ENCODE data around the gene B3GALNT2.

Gene B3GALNT2

GRCh38 chr1:235454021-235454420, 50.2 kb downstream of the B3GALNT2 start:
- H2AFZ ChIP-seq (ENCODE audit: low read length, unreplicated experiment) = no peak overlapping the region
- no peaks in the 10 kb centered on the region for H3K4me1 ChIP-seq (ENCODE audit: control insufficient read depth, insufficient read depth, low read length, unreplicated experiment)
- no peak overlapping the region for H3K4me3 ChIP-seq (ENCODE audit: low read depth, low read length)
- no peaks in the 10 kb centered on the region for H3K79me2 ChIP-seq (ENCODE audit: control insufficient read depth, insufficient read depth, low read length, unreplicated experiment)
- no peak overlapping the region for H3K27ac ChIP-seq (ENCODE audit: low read depth, low read length)
- H3K27me3 ChIP-seq (ENCODE audit: insufficient read depth, low read length) = no peaks in the 10 kb centered on the region
- H3K36me3 ChIP-seq (ENCODE audit: insufficient read depth, low read length) = peaks cover 26% of the 10 kb centered on the region

GRCh38 chr1:235450886-235451483, 53.3 kb downstream of the B3GALNT2 start:
- peaks cover 42% of the 10 kb centered on the region for H3K36me3 ChIP-seq (ENCODE audit: insufficient read depth, low read length)
- H3K4me3 ChIP-seq (ENCODE audit: low read depth, low read length) = no peak overlapping the region
- H3K27me3 ChIP-seq (ENCODE audit: insufficient read depth, low read length) = no peaks in the 10 kb centered on the region
- no peak overlapping the region for H3K27ac ChIP-seq (ENCODE audit: low read depth, low read length)
- H3K79me2 ChIP-seq (ENCODE audit: control insufficient read depth, insufficient read depth, low read length, unreplicated experiment) = no peaks in the 10 kb centered on the region
- no peak overlapping the region for H2AFZ ChIP-seq (ENCODE audit: low read length, unreplicated experiment)
- H3K4me1 ChIP-seq (ENCODE audit: control insufficient read depth, insufficient read depth, low read length, unreplicated experiment) = no peaks in the 10 kb centered on the region

- Histone ChIP-seq H3K79me2 (ENCODE audit: control insufficient read depth, insufficient read depth, low read length, unreplicated experiment) (no peaks in the 10 kb centered on the region), H3K36me3 (ENCODE audit: insufficient read depth, low read length) (peaks cover 42% of the 10 kb centered on the region), H3K4me3 (ENCODE audit: low read depth, low read length) (no peak overlapping the region), H3K27me3 (ENCODE audit: insufficient read depth, low read length) (no peaks in the 10 kb centered on the region), H2AFZ (ENCODE audit: low read length, unreplicated experiment) (no peak overlapping the region), H3K4me1 (ENCODE audit: control insufficient read depth, insufficient read depth, low read length, unreplicated experiment) (no peaks in the 10 kb centered on the region), H3K27ac (ENCODE audit: low read depth, low read length) (no peak overlapping the region)
Observed at GRCh38 chr1:235450433-235450832, 53.8 kb downstream of the B3GALNT2 start.

GRCh38 chr1:235448616-235449015, 55.6 kb downstream of the B3GALNT2 start:
- Histone ChIP-seq H3K27ac (ENCODE audit: low read depth, low read length) (no peak overlapping the region), H3K4me3 (ENCODE audit: low read depth, low read length) (no peak overlapping the region), H3K4me1 (ENCODE audit: control insufficient read depth, insufficient read depth, low read length, unreplicated experiment) (no peaks in the 10 kb centered on the region), H3K36me3 (ENCODE audit: insufficient read depth, low read length) (peaks cover 53% of the 10 kb centered on the region), H3K79me2 (ENCODE audit: control insufficient read depth, insufficient read depth, low read length, unreplicated experiment) (no peaks in the 10 kb centered on the region), H3K27me3 (ENCODE audit: insufficient read depth, low read length) (no peaks in the 10 kb centered on the region), H2AFZ (ENCODE audit: low read length, unreplicated experiment) (no peak overlapping the region)

- H3K27ac ChIP-seq (ENCODE audit: low read depth, low read length) = peak overlapping the region; percentile 89
- H3K79me2 ChIP-seq (ENCODE audit: control insufficient read depth, insufficient read depth, low read length, unreplicated experiment) = no peaks in the 10 kb centered on the region
- H3K4me1 ChIP-seq (ENCODE audit: control insufficient read depth, insufficient read depth, low read length, unreplicated experiment) = peaks cover 11% of the 10 kb centered on the region
- no peak overlapping the region for H2AFZ ChIP-seq (ENCODE audit: low read length, unreplicated experiment)
- H3K36me3 ChIP-seq (ENCODE audit: insufficient read depth, low read length) = peaks cover 27% of the 10 kb centered on the region
- no peaks in the 10 kb centered on the region for H3K27me3 ChIP-seq (ENCODE audit: insufficient read depth, low read length)
- peak overlapping the region; percentile 2; the same call in 1 of the 2 replicates for H3K4me3 ChIP-seq (ENCODE audit: low read depth, low read length)
Observed at GRCh38 chr1:235442788-235443429, 61.3 kb downstream of the B3GALNT2 start.

GRCh38 chr1:235441159-235441685, 63.0 kb downstream of the B3GALNT2 start:
- Histone ChIP-seq H3K27ac (ENCODE audit: low read depth, low read length) (no peak overlapping the region), H3K4me1 (ENCODE audit: control insufficient read depth, insufficient read depth, low read length, unreplicated experiment) (peaks cover 11% of the 10 kb centered on the region)

GRCh38 chr1:235434001-235434400, 70.3 kb downstream of the B3GALNT2 start:
- Histone ChIP-seq H3K27ac (ENCODE audit: low read depth, low read length) (no peak overlapping the region), H3K36me3 (ENCODE audit: insufficient read depth, low read length) (peaks cover 11% of the 10 kb centered on the region), H3K4me1 (ENCODE audit: control insufficient read depth, insufficient read depth, low read length, unreplicated experiment) (no peaks in the 10 kb centered on the region), H2AFZ (ENCODE audit: low read length, unreplicated experiment) (no peak overlapping the region), H3K4me3 (ENCODE audit: low read depth, low read length) (no peak overlapping the region), H3K79me2 (ENCODE audit: control insufficient read depth, insufficient read depth, low read length, unreplicated experiment) (no peaks in the 10 kb centered on the region), H3K27me3 (ENCODE audit: insufficient read depth, low read length) (no peaks in the 10 kb centered on the region)

More at GRCh38 chr1:235441159-235441685, 63.0 kb downstream of the B3GALNT2 start:
- Histone ChIP-seq H3K36me3 (ENCODE audit: insufficient read depth, low read length) (peaks cover 25% of the 10 kb centered on the region), H2AFZ (ENCODE audit: low read length, unreplicated experiment) (no peak overlapping the region), H3K79me2 (ENCODE audit: control insufficient read depth, insufficient read depth, low read length, unreplicated experiment) (no peaks in the 10 kb centered on the region), H3K4me3 (ENCODE audit: low read depth, low read length) (no peak overlapping the region), H3K27me3 (ENCODE audit: insufficient read depth, low read length) (no peaks in the 10 kb centered on the region)

- Histone ChIP-seq H3K4me3 (ENCODE audit: low read depth, low read length) (no peak overlapping the region), H3K36me3 (ENCODE audit: insufficient read depth, low read length) (peaks cover 11% of the 10 kb centered on the region), H2AFZ (ENCODE audit: low read length, unreplicated experiment) (no peak overlapping the region), H3K79me2 (ENCODE audit: control insufficient read depth, insufficient read depth, low read length, unreplicated experiment) (no peaks in the 10 kb centered on the region), H3K27ac (ENCODE audit: low read depth, low read length) (no peak overlapping the region), H3K27me3 (ENCODE audit: insufficient read depth, low read length) (no peaks in the 10 kb centered on the region), H3K4me1 (ENCODE audit: control insufficient read depth, insufficient read depth, low read length, unreplicated experiment) (no peaks in the 10 kb centered on the region)
Observed at GRCh38 chr1:235430991-235431390, 73.3 kb downstream of the B3GALNT2 start.

GRCh38 chr1:235429143-235429542, 75.1 kb downstream of the B3GALNT2 start:
- no peak overlapping the region for H2AFZ ChIP-seq (ENCODE audit: low read length, unreplicated experiment)
- 0 out of 2 replicates have a peak, but pooled peaks cover 6% of the 10 kb centered on the region for H3K36me3 ChIP-seq (ENCODE audit: insufficient read depth, low read length)
- H3K27me3 ChIP-seq (ENCODE audit: insufficient read depth, low read length) = no peaks in the 10 kb centered on the region
- no peaks in the 10 kb centered on the region for H3K4me1 ChIP-seq (ENCODE audit: control insufficient read depth, insufficient read depth, low read length, unreplicated experiment)
- H3K79me2 ChIP-seq (ENCODE audit: control insufficient read depth, insufficient read depth, low read length, unreplicated experiment) = no peaks in the 10 kb centered on the region
- H3K27ac ChIP-seq (ENCODE audit: low read depth, low read length) = no peak overlapping the region
- H3K4me3 ChIP-seq (ENCODE audit: low read depth, low read length) = no peak overlapping the region

GRCh38 chr1:235427447-235427846, 76.8 kb downstream of the B3GALNT2 start:
- H3K27ac ChIP-seq (ENCODE audit: low read depth, low read length) = no peak overlapping the region
- no peaks in the 10 kb centered on the region for H3K27me3 ChIP-seq (ENCODE audit: insufficient read depth, low read length)
- H3K36me3 ChIP-seq (ENCODE audit: insufficient read depth, low read length) = 0 out of 2 replicates have a peak, but pooled peaks cover 6% of the 10 kb centered on the region
- no peak overlapping the region for H3K4me3 ChIP-seq (ENCODE audit: low read depth, low read length)
- H2AFZ ChIP-seq (ENCODE audit: low read length, unreplicated experiment) = no peak overlapping the region
- H3K4me1 ChIP-seq (ENCODE audit: control insufficient read depth, insufficient read depth, low read length, unreplicated experiment) = no peaks in the 10 kb centered on the region
- H3K79me2 ChIP-seq (ENCODE audit: control insufficient read depth, insufficient read depth, low read length, unreplicated experiment) = no peaks in the 10 kb centered on the region

GRCh38 chr1:235426680-235427079, 77.6 kb downstream of the B3GALNT2 start:
- no peak overlapping the region for H2AFZ ChIP-seq (ENCODE audit: low read length, unreplicated experiment)
- no peaks in the 10 kb centered on the region for H3K27me3 ChIP-seq (ENCODE audit: insufficient read depth, low read length)
- peaks cover 2% of the 10 kb centered on the region for H3K79me2 ChIP-seq (ENCODE audit: control insufficient read depth, insufficient read depth, low read length, unreplicated experiment)
- H3K4me1 ChIP-seq (ENCODE audit: control insufficient read depth, insufficient read depth, low read length, unreplicated experiment) = no peaks in the 10 kb centered on the region
- no peak overlapping the region for H3K27ac ChIP-seq (ENCODE audit: low read depth, low read length)
- no peak overlapping the region for H3K4me3 ChIP-seq (ENCODE audit: low read depth, low read length)
- 0 out of 2 replicates have a peak, but pooled peaks cover 6% of the 10 kb centered on the region for H3K36me3 ChIP-seq (ENCODE audit: insufficient read depth, low read length)

Data from ACC112 (cell line).